MM.1S (cell line): ENCODE data around the gene ST8SIA5.

ENCODE experiments used
- DNase-seq: peaks from one replicate; pipeline ENCODE4 v3.0.0-alpha.2; 2015
- H2AFZ ChIP-seq: fragments of 300-600 bp; sonication (generic); 2 replicates; pipeline ENCODE4 v1.6.0; 2016; ENCODE audit warnings: antibody characterized with exemption, low read length
- H3F3A ChIP-seq: fragments of 300-600 bp; sonication (generic); 2 replicates; pipeline ENCODE4 v1.6.1; 2016; ENCODE audit warnings: mild to moderate bottlenecking, antibody characterized with exemption, low read length, moderate library complexity, mixed read lengths; ENCODE audit not compliant: insufficient read depth
- H3K27ac ChIP-seq: fragments of 300-600 bp; sonication (generic); 2 replicates; pipeline ENCODE4 v1.5.1; 2016; ENCODE audit warnings: mild to moderate bottlenecking, low read length
- H3K27me3 ChIP-seq: fragments of 300-600 bp; sonication (generic); replicated peaks from 2 replicates; pipeline ENCODE4 v1.6.0; 2016; ENCODE audit warnings: low read length; ENCODE audit not compliant: insufficient read depth
- H3K36me3 ChIP-seq: fragments of 300-600 bp; sonication (generic); replicated peaks from 2 replicates; pipeline ENCODE4 v1.6.1; 2016; ENCODE audit warnings: mild to moderate bottlenecking, low read length, mixed read lengths; ENCODE audit not compliant: insufficient read depth
- H3K4me1 ChIP-seq: fragments of 300-600 bp; sonication (generic); 2 replicates; pipeline ENCODE4 v1.6.1; 2016; ENCODE audit warnings: low read length, mixed read lengths
- H3K4me2 ChIP-seq: fragments of 300-600 bp; sonication (generic); 2 replicates; pipeline ENCODE4 v1.6.0; 2016; ENCODE audit warnings: low read depth, low read length
- H3K4me3 ChIP-seq: fragments of 300-600 bp; sonication (generic); 2 replicates; pipeline ENCODE4 v1.5.1; 2016; ENCODE audit warnings: low read length, mixed read lengths
- H3K79me2 ChIP-seq: fragments of 300-600 bp; sonication (generic); 2 replicates; pipeline ENCODE4 v1.6.1; 2016; ENCODE audit warnings: mixed run types, low read length, mixed read lengths
- H3K9ac ChIP-seq: fragments of 300-600 bp; sonication (generic); 2 replicates; pipeline ENCODE4 v1.6.1; 2016; ENCODE audit warnings: low read length, mixed read lengths
- H3K9me2 ChIP-seq: fragments of 300-600 bp; sonication (generic); replicated peaks from 2 replicates; pipeline ENCODE4 v1.6.1; 2016; ENCODE audit warnings: mild to moderate bottlenecking, low read length, mixed read lengths; ENCODE audit not compliant: insufficient read depth
- H3K9me3 ChIP-seq: fragments of 300-600 bp; sonication (generic); replicated peaks from 2 replicates; pipeline ENCODE4 v1.6.1; 2016; ENCODE audit warnings: mild to moderate bottlenecking, low read length, mixed read lengths; ENCODE audit not compliant: insufficient read depth
- H4K20me1 ChIP-seq: fragments of 300-600 bp; sonication (generic); 2 replicates; pipeline ENCODE4 v1.6.1; 2016; ENCODE audit warnings: mild to moderate bottlenecking, low read length, moderate library complexity, mixed read lengths; ENCODE audit not compliant: insufficient read depth
- EZH2 ChIP-seq: fragments of 300-600 bp; sonication (generic); optimal IDR thresholded peaks from 2 replicates; pipeline ENCODE3; 2017; ENCODE audit warnings: low read depth, mild to moderate bottlenecking, antibody characterized with exemption, low read length, mixed read lengths
- EZH2phosphoT487 ChIP-seq: fragments of 300-600 bp; sonication (generic); IDR thresholded peaks from 2 replicates; pipeline ENCODE4 v1.6.1; 2018; ENCODE audit warnings: antibody characterized with exemption, low read length
- TF ChIP-seq, protein P1 (sequence below): fragments of 300-600 bp; sonication (generic); IDR thresholded peaks from 2 replicates; pipeline ENCODE4 v1.5.1; 2016; ENCODE audit warnings: antibody characterized with exemption, low read length, mixed read lengths

ST8SIA5 gene

DNA sequence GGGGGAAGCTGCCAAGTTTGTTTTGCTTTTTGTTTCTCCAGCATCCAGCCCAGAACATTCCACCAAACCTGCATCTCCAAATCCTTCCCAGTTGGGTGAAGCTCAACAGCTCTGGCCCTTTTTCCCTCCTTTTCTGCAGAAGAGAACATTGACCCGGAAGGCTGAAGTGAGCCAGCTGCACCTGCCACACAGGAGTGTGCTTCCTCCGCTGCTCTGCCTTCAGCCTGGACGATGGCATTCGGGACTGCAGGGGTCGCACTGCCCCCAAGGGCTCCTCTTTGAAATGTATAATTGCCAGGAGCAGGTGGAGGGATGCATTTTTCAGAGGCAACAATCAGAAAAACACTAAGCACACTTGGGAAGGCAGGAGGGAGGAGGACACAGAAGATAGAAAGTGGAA lies 41.8 kb downstream of the ST8SIA5 start:
- TF ChIP-seq EZH2 (no peak), EZH2phosphoT487 (no peak)
- TF ChIP-seq, protein P1, sequence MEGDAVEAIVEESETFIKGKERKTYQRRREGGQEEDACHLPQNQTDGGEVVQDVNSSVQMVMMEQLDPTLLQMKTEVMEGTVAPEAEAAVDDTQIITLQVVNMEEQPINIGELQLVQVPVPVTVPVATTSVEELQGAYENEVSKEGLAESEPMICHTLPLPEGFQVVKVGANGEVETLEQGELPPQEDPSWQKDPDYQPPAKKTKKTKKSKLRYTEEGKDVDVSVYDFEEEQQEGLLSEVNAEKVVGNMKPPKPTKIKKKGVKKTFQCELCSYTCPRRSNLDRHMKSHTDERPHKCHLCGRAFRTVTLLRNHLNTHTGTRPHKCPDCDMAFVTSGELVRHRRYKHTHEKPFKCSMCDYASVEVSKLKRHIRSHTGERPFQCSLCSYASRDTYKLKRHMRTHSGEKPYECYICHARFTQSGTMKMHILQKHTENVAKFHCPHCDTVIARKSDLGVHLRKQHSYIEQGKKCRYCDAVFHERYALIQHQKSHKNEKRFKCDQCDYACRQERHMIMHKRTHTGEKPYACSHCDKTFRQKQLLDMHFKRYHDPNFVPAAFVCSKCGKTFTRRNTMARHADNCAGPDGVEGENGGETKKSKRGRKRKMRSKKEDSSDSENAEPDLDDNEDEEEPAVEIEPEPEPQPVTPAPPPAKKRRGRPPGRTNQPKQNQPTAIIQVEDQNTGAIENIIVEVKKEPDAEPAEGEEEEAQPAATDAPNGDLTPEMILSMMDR = no peak

DNA sequence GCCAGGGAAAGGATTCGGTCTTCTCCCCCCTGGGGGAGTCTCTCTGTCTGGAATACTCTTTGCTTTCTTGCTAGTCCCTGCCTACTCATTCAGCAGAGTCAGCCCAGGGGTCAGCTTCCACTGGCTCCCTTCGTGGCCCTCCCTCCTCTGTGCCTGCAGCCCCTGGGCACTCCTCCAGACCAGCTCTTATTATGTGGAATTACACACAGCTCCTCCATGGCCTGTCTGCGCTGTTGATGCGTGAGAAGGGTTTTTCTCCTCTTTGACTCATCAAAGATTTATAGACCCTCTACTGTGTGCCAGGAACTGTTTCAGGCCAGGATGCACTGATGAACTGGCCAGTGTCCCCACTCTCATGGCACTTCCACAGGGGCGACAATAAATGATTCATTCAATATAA lies 44.4 kb downstream of the ST8SIA5 start:
- Histone ChIP-seq H3K4me2 (no peak overlapping the region), H3K36me3 (no peaks in the 10 kb centered on the region), H3K27ac (no peak overlapping the region), H3K9ac (no peak overlapping the region), H3K79me2 (no peaks in the 10 kb centered on the region), H3K27me3 (no peaks in the 10 kb centered on the region), H3K9me2 (no peaks in the 10 kb centered on the region), H3K4me3 (no peak overlapping the region), H3K9me3 (no peaks in the 10 kb centered on the region), H3F3A (no peaks in the 10 kb centered on the region), H3K4me1 (no peaks in the 10 kb centered on the region), H4K20me1 (no peaks in the 10 kb centered on the region), H2AFZ (no peak overlapping the region)
- no peak for DNase-seq
- no peak for TF ChIP-seq EZH2
- TF ChIP-seq EZH2phosphoT487 = no peak
- TF ChIP-seq, protein P1 = no peak

More for the DNA sequence above, 41.8 kb downstream of the ST8SIA5 start:
- H3K36me3 ChIP-seq = no peaks in the 10 kb centered on the region
- H3K79me2 ChIP-seq = no peaks in the 10 kb centered on the region
- no peaks in the 10 kb centered on the region for H4K20me1 ChIP-seq
- DNase-seq = no peak
- no peaks in the 10 kb centered on the region for H3F3A ChIP-seq
- no peak overlapping the region for H3K4me2 ChIP-seq
- H3K4me1 ChIP-seq = no peaks in the 10 kb centered on the region
- no peak overlapping the region for H3K9ac ChIP-seq
- no peaks in the 10 kb centered on the region for H3K9me2 ChIP-seq
- H3K4me3 ChIP-seq = no peak overlapping the region
- no peaks in the 10 kb centered on the region for H3K27me3 ChIP-seq
- H2AFZ ChIP-seq = no peak overlapping the region
- no peaks in the 10 kb centered on the region for H3K9me3 ChIP-seq
- H3K27ac ChIP-seq = no peak overlapping the region

DNA sequence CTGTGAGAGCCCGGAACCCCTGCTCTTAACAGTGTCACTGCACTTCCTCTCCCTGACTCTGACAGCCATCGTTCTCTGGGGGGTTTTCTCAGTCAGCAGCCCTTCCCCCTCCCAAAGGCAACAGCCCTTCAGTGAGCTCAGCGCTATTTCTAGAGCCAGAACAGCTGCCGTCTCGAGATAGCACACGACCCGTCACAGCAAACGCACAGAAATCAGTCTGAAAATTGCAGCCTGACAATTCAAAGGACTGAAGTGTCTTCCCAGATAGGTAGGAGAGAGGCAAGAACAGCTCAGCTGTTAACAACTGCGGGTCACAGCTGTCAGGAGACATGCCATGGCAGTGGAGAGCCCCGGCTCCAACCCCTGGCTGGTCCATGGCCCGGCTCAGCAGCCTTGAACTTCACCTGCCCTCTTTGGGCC lies 45.4 kb downstream of the ST8SIA5 start:
- H3K79me2 ChIP-seq = no peaks in the 10 kb centered on the region
- H2AFZ ChIP-seq = no peak overlapping the region
- H3K27ac ChIP-seq = no peak overlapping the region
- no peak for DNase-seq
- H3K4me1 ChIP-seq = no peaks in the 10 kb centered on the region
- TF ChIP-seq, protein P1 = no peak
- no peak for TF ChIP-seq EZH2
- no peak for TF ChIP-seq EZH2phosphoT487
- no peaks in the 10 kb centered on the region for H4K20me1 ChIP-seq
- H3K4me3 ChIP-seq = no peak overlapping the region
- no peaks in the 10 kb centered on the region for H3K36me3 ChIP-seq
- H3F3A ChIP-seq = no peaks in the 10 kb centered on the region
- no peaks in the 10 kb centered on the region for H3K27me3 ChIP-seq
- no peaks in the 10 kb centered on the region for H3K9me2 ChIP-seq
- no peaks in the 10 kb centered on the region for H3K9me3 ChIP-seq
- no peak overlapping the region for H3K9ac ChIP-seq
- no peak overlapping the region for H3K4me2 ChIP-seq
